DND-41 (cell line): ENCODE measurements around the gene BTNL3.

ENCODE experiments used
- ATAC-seq: fragments of 200-7000 bp; cut with Tn5 transposase; 3 replicates; pipeline ENCODE4 v1.9.1; 2021; ENCODE audit warnings: low read depth; ENCODE audit not compliant: insufficient read depth
- DNase-seq: peaks from one replicate; pipeline ENCODE4 v3.0.0-alpha.2; 2020
- H2AFZ ChIP-seq: 2 replicates; pipeline ENCODE4 v1.6.0; 2012; ENCODE audit warnings: low read depth, low read length
- H3K27ac ChIP-seq: 2 replicates; pipeline ENCODE4 v1.5.1; 2012; ENCODE audit warnings: low read length, inconsistent platforms
- H3K27me3 ChIP-seq: fragments of 200-600 bp; sonication (generic); 2 replicates; pipeline ENCODE4 v1.6.0; 2012; ENCODE audit warnings: low read length, mild to moderate bottlenecking, inconsistent platforms; ENCODE audit not compliant: insufficient read depth, poor library complexity
- H3K36me3 ChIP-seq: 2 replicates; pipeline ENCODE4 v1.5.1; 2012; ENCODE audit warnings: low read length, inconsistent platforms; ENCODE audit not compliant: insufficient read depth
- H3K4me1 ChIP-seq: 2 replicates; pipeline ENCODE4 v1.5.1; 2012; ENCODE audit warnings: mild to moderate bottlenecking, low read length; ENCODE audit not compliant: insufficient read depth
- H3K4me2 ChIP-seq: 2 replicates; pipeline ENCODE4 v1.6.0; 2012; ENCODE audit warnings: mild to moderate bottlenecking, moderate library complexity, low read length, inconsistent platforms; ENCODE audit not compliant: insufficient read depth
- H3K4me3 ChIP-seq, 2 experiments: fragments of 200-600 bp in 1 of 2; shearing (Covaris generic) in 1 of 2; 2 replicates each; pipeline ENCODE4 v1.5.1; 2012 to 2016; ENCODE audit warnings: inconsistent platforms in 2 of 2, low read length in 2 of 2, mild to moderate bottlenecking in 2 of 2, low read depth in 1 of 2, moderate library complexity in 1 of 2
- H3K79me2 ChIP-seq: 2 replicates; pipeline ENCODE4 v1.6.0; 2012; ENCODE audit warnings: low read length, inconsistent platforms; ENCODE audit not compliant: insufficient read depth
- H3K9ac ChIP-seq: 2 replicates; pipeline ENCODE4 v1.6.0; 2012; ENCODE audit warnings: low read depth, mild to moderate bottlenecking, inconsistent platforms, low read length, moderate library complexity
- H3K9me3 ChIP-seq: 2 replicates; pipeline ENCODE4 v1.5.1; 2012; ENCODE audit warnings: low read length, moderate library complexity, mild to moderate bottlenecking, inconsistent platforms; ENCODE audit not compliant: insufficient read depth, severe bottlenecking
- H4K20me1 ChIP-seq: 2 replicates; pipeline ENCODE4 v1.6.0; 2012; ENCODE audit warnings: low read length; ENCODE audit not compliant: insufficient read depth
- EZH2 ChIP-seq: IDR thresholded peaks from 3 replicates; pipeline ENCODE4 v1.6.1; 2012; ENCODE audit warnings: borderline replicate concordance, low read depth, mild to moderate bottlenecking, moderate library complexity, low read length, inconsistent platforms; ENCODE audit not compliant: severe bottlenecking
- TF ChIP-seq, protein P1 (sequence below): IDR thresholded peaks from 2 replicates; pipeline ENCODE4 v1.5.1; 2012; ENCODE audit warnings: borderline replicate concordance, low read length, moderate library complexity, mild to moderate bottlenecking; ENCODE audit not compliant: poor library complexity, severe bottlenecking; ENCODE audit errors: extremely low read depth

The BTNL3 gene

DNA sequence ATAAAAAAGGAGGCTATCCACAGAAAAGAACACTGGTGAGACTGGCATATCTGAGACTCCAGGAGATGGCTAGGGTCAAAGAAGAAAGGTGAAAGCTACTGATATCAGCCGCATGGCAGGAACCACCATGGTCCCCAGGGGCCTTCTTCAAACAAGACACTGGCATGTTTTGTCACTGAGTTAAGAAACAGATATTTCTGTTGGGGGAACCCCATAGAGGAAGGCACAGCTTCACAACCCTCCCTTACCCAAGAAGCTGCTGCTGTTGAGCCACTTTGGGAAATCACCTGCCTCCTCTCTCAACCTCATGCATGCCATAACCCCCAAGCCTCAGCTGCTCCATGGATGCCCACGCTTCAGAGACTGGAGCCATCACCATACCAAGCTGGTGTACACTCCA is 13.3 kb upstream of the BTNL3 start:
- no peak overlapping the region for H3K4me2 ChIP-seq
- ATAC-seq: no peak
- H3K27ac ChIP-seq: no peak overlapping the region
- H3K27me3 ChIP-seq: no peaks in the 10 kb centered on the region
- DNase-seq: peak; percentile 9
- no peaks in the 10 kb centered on the region for H3K9me3 ChIP-seq
- no peaks in the 10 kb centered on the region for H3K36me3 ChIP-seq
- no peaks in the 10 kb centered on the region for H3K4me1 ChIP-seq
- H4K20me1 ChIP-seq: no peaks in the 10 kb centered on the region
- H3K9ac ChIP-seq: no peak overlapping the region
- no peak for TF ChIP-seq EZH2
- TF ChIP-seq, protein P1, sequence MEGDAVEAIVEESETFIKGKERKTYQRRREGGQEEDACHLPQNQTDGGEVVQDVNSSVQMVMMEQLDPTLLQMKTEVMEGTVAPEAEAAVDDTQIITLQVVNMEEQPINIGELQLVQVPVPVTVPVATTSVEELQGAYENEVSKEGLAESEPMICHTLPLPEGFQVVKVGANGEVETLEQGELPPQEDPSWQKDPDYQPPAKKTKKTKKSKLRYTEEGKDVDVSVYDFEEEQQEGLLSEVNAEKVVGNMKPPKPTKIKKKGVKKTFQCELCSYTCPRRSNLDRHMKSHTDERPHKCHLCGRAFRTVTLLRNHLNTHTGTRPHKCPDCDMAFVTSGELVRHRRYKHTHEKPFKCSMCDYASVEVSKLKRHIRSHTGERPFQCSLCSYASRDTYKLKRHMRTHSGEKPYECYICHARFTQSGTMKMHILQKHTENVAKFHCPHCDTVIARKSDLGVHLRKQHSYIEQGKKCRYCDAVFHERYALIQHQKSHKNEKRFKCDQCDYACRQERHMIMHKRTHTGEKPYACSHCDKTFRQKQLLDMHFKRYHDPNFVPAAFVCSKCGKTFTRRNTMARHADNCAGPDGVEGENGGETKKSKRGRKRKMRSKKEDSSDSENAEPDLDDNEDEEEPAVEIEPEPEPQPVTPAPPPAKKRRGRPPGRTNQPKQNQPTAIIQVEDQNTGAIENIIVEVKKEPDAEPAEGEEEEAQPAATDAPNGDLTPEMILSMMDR: no peak
- no peak overlapping the region for H3K4me3 ChIP-seq
- H3K79me2 ChIP-seq: no peaks in the 10 kb centered on the region
- H2AFZ ChIP-seq: no peak overlapping the region

DNA sequence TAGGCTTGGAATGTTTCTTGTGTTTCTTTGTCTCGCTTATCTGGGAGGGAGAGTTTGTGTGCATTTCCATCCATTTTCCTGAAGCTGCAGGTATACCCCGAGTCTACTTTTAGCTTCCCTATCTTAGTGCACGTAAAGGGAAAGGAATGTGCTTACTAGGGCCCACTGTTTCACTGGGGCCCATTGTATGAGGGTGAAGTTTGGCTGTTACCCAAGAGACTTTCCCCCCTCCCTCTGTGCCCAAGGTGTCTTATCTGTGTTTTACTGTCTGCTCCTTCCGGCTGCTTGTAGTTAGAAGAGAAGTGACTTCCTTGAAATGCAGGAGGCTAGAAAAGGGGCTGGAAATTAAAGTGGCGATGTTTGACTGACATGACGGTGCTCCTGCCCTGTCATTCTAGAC is 12.1 kb upstream of the BTNL3 start:
- Histone ChIP-seq H3K4me2 (no peak overlapping the region), H3K9me3 (no peaks in the 10 kb centered on the region), H3K79me2 (no peaks in the 10 kb centered on the region), H3K27me3 (no peaks in the 10 kb centered on the region), H2AFZ (no peak overlapping the region), H3K27ac (no peak overlapping the region), H3K9ac (no peak overlapping the region), H4K20me1 (no peaks in the 10 kb centered on the region), H3K36me3 (no peaks in the 10 kb centered on the region), H3K4me3 (no peak overlapping the region), H3K4me1 (no peaks in the 10 kb centered on the region)
- TF ChIP-seq EZH2: no peak
- TF ChIP-seq, protein P1: no peak
- DNase-seq: no peak
- no peak for ATAC-seq

DNA sequence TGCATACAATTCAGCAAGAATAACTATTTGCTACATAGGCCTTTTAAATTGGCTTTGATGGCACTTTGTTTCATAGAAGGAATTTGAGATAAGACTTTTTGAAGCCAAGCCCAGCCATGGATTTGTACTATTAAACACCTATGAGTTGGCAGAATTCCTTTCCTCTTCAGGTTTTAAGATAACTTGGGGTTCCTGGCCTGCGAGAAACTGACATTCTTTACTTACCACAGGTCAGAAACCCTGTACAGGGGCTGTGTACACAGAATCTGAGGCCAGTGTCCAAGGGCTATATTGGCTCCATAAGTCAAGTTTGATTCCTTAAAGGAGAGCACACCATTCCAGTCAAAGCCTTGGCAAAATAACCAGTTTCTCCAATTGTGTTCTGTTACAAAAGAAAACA is 10.8 kb upstream of the BTNL3 start:
- TF ChIP-seq, protein P1: no peak
- TF ChIP-seq EZH2: no peak
- H2AFZ ChIP-seq: no peak overlapping the region
- no peak overlapping the region for H3K27ac ChIP-seq
- no peak overlapping the region for H3K4me2 ChIP-seq
- H3K4me1 ChIP-seq: no peaks in the 10 kb centered on the region
- H3K4me3 ChIP-seq: no peak overlapping the region
- H3K9ac ChIP-seq: no peak overlapping the region
- ATAC-seq: no peak
- H3K79me2 ChIP-seq: no peaks in the 10 kb centered on the region
- no peaks in the 10 kb centered on the region for H3K27me3 ChIP-seq
- no peak for DNase-seq
- no peaks in the 10 kb centered on the region for H3K36me3 ChIP-seq
- no peaks in the 10 kb centered on the region for H4K20me1 ChIP-seq
- H3K9me3 ChIP-seq: no peaks in the 10 kb centered on the region
